OCI-LY7 (cell line): Measurements from ENCODE around the gene MRI1. TPM values are rescaled to one million over a fixed set of nuclear protein-coding genes. Genes with fewer than 3 reads are reported as not detected.

Source experiments
- BruUV-seq: library from RNA; stranded (reverse); fragments of 400-500 nt; replicated peaks from 2 replicates; lab custom pipeline; 2021; lab: Mats Ljungman, UMichigan
- CTCF ChIA-PET: fragments of 300-600 bp; sonication (Branson Sonifier 250); formaldehyde crosslinking; loops from one replicate; lab custom pipeline; 2022; ENCODE audit warnings: antibody characterized with exemption; ENCODE audit not compliant: unreplicated experiment; lab: Charles Lee
- POLR2A ChIA-PET: fragments of 300-600 bp; sonication (Branson Sonifier 250); formaldehyde crosslinking; loops from one replicate; lab custom pipeline; 2022; ENCODE audit warnings: antibody characterized with exemption; lab: Charles Lee
- DNase-seq: peaks from one replicate; pipeline ENCODE4 v3.0.0-alpha.2; 2015; ENCODE audit warnings: low spot score
- H2AFZ ChIP-seq: fragments of 200-600 bp; sonication (generic), shearing (Covaris generic); 2 replicates; pipeline ENCODE4 v1.6.1; 2014; ENCODE audit warnings: mild to moderate bottlenecking, antibody characterized with exemption, low read length, moderate library complexity
- H3K27ac ChIP-seq: fragments of 200-600 bp; sonication (generic); 2 replicates; pipeline ENCODE4 v1.5.1; 2014; ENCODE audit warnings: mixed run types, low read depth, mild to moderate bottlenecking, moderate library complexity, low read length, inconsistent platforms; ENCODE audit not compliant: poor library complexity, severe bottlenecking
- H3K36me3 ChIP-seq: fragments of 200-600 bp; sonication (generic); 2 replicates; pipeline ENCODE4 v1.6.1; 2014; ENCODE audit warnings: mild to moderate bottlenecking, antibody characterized with exemption, low read length, moderate library complexity, mixed read lengths; ENCODE audit not compliant: insufficient read depth
- H3K4me1 ChIP-seq: fragments of 200-600 bp; sonication (generic); 2 replicates; pipeline ENCODE4 v1.5.1; 2014; ENCODE audit warnings: mild to moderate bottlenecking, low read length; ENCODE audit not compliant: insufficient read depth, poor library complexity, severe bottlenecking
- H3K4me2 ChIP-seq: fragments of 200-600 bp; sonication (generic); 2 replicates; pipeline ENCODE4 v1.6.1; 2014; ENCODE audit warnings: mild to moderate bottlenecking, low read length
- H3K4me3 ChIP-seq: fragments of 200-600 bp; sonication (generic); 2 replicates; pipeline ENCODE4 v1.5.1; 2014; ENCODE audit warnings: mild to moderate bottlenecking, low read depth, low read length; ENCODE audit not compliant: poor library complexity, severe bottlenecking
- H3K79me2 ChIP-seq: fragments of 200-600 bp; sonication (generic); 2 replicates; pipeline ENCODE4 v1.6.1; 2016; ENCODE audit warnings: low read depth, mild to moderate bottlenecking, low read length, moderate library complexity, mixed read lengths; ENCODE audit not compliant: insufficient read depth
- H3K9me2 ChIP-seq: fragments of 200-600 bp; sonication (generic); 2 replicates; pipeline ENCODE4 v1.6.1; 2016; ENCODE audit warnings: mild to moderate bottlenecking, low read length, mixed read lengths; ENCODE audit not compliant: insufficient read depth
- H3K9me3 ChIP-seq: fragments of 200-600 bp; sonication (generic); 2 replicates; pipeline ENCODE4 v1.6.1; 2014; ENCODE audit warnings: mild to moderate bottlenecking, mixed run types, low read length, mixed read lengths
- H4K20me1 ChIP-seq: fragments of 200-600 bp; sonication (generic); 2 replicates; pipeline ENCODE4 v1.6.1; 2014; ENCODE audit warnings: mild to moderate bottlenecking, antibody characterized with exemption, low read length, moderate library complexity, mixed read lengths; ENCODE audit not compliant: insufficient read depth
- EZH2phosphoT487 ChIP-seq: fragments of 200-600 bp; sonication (generic); IDR thresholded peaks from 2 replicates; pipeline ENCODE4 v1.6.1; 2018; ENCODE audit warnings: low read depth, borderline replicate concordance, mild to moderate bottlenecking, mixed run types, antibody characterized with exemption, low read length, moderate library complexity, mixed read lengths
- intact Hi-C: fragments of 100-400 bp; cut with micrococcal nuclease; formaldehyde crosslinking; loops from one replicate; pipeline ENCODE4 v1.10.0; 2022; ENCODE audit not compliant: unreplicated experiment
- total RNA-seq, 2 experiments: library from RNA; depleted of rRNA in 1 of 2; stranded (reverse); fragments of >200 nt in 1 of 2; shearing (Covaris generic) in 1 of 2; gene quantifications; 2 replicates each; pipeline ENCODE4 v1.2.3, GENCODE V29; 2014 to 2022
- TF ChIP-seq, protein P1 (sequence below): fragments of 200-600 bp; sonication (generic); conservative IDR thresholded peaks from 2 replicates; pipeline ENCODE4 v1.5.1; 2014; ENCODE audit warnings: mild to moderate bottlenecking, antibody characterized with exemption, low read length, moderate library complexity, mixed read lengths

Gene MRI1
- total RNA-seq, 2 experiments from 2014 or later: 23.4 to 27.3 TPM

DNA sequence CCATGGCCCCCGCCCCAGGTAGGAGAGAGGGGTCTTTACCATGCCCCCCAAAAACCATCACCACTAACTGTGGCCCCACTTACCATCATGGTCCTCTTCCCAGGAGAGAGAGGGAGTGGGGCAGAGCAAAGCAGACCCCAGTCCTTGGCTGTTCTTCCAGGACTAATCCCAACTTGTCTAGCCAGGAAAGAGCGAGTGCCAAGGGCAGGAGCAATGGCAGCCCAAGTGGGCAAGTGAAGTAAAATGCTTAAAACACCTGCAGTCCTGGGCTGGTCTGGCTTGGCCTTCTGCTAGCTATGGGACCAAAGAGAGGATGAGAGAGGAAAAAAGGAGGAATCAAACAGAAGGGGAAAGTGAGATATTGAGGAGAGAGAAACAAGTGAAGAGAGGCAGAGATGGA lies 48.8 kb downstream of the MRI1 start:
- H3K27ac ChIP-seq: no peak overlapping the region
- TF ChIP-seq EZH2phosphoT487: no peak
- no TSS peak for BruUV-seq
- no peaks in the 10 kb centered on the region for H4K20me1 ChIP-seq
- H2AFZ ChIP-seq: no peak overlapping the region
- H3K9me3 ChIP-seq: no peaks in the 10 kb centered on the region
- no peaks in the 10 kb centered on the region for H3K4me1 ChIP-seq
- CTCF ChIA-PET: interaction anchor here (0.6 kb wide), 1 partner anchor 13 kb away, joined by 3 read pairs; no protein-coding TSS in a partner anchor
- H3K36me3 ChIP-seq: peaks cover 6% of the 10 kb centered on the region; the same call in 1 of the 2 replicates
- POLR2A ChIA-PET: no interaction called here
- H3K4me2 ChIP-seq: no peak overlapping the region
- intact Hi-C loops: no loop called here
- H3K9me2 ChIP-seq: no peaks in the 10 kb centered on the region
- H3K79me2 ChIP-seq: no peaks in the 10 kb centered on the region
- H3K4me3 ChIP-seq: no peak overlapping the region
- no peak for DNase-seq

DNA sequence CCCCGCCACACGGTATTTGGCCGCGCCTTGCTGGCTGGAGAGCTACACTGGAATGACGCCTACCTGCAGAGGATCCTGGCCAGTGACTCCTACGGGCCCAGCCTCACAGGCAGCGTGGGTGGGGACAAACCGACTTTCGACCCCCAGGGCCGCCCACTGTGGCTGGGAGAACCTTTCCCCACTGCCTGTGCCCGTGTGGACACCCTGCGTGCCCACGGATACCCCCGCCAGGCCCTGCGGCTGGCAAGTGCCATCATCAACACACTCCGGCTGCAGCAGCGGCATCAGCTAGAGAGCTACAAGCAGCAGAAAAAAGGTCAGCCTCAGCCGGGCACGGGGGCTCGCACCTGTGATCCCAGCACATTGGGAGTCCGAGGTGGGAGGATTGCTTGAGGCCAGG lies 50.2 kb downstream of the MRI1 start:
- H4K20me1 ChIP-seq: no peaks in the 10 kb centered on the region
- no peaks in the 10 kb centered on the region for H3K79me2 ChIP-seq
- TF ChIP-seq EZH2phosphoT487: no peak
- TF ChIP-seq, protein P1, sequence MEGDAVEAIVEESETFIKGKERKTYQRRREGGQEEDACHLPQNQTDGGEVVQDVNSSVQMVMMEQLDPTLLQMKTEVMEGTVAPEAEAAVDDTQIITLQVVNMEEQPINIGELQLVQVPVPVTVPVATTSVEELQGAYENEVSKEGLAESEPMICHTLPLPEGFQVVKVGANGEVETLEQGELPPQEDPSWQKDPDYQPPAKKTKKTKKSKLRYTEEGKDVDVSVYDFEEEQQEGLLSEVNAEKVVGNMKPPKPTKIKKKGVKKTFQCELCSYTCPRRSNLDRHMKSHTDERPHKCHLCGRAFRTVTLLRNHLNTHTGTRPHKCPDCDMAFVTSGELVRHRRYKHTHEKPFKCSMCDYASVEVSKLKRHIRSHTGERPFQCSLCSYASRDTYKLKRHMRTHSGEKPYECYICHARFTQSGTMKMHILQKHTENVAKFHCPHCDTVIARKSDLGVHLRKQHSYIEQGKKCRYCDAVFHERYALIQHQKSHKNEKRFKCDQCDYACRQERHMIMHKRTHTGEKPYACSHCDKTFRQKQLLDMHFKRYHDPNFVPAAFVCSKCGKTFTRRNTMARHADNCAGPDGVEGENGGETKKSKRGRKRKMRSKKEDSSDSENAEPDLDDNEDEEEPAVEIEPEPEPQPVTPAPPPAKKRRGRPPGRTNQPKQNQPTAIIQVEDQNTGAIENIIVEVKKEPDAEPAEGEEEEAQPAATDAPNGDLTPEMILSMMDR: no peak
- BruUV-seq: no TSS peak
- no peak overlapping the region for H2AFZ ChIP-seq
- CTCF ChIA-PET: interaction anchor here (0.6 kb wide), 1 partner anchor 110 kb away, joined by 3 read pairs; no protein-coding TSS in a partner anchor
- intact Hi-C loops: no loop called here
- H3K4me3 ChIP-seq: no peak overlapping the region
- POLR2A ChIA-PET: no interaction called here
- DNase-seq: no peak
- H3K4me2 ChIP-seq: no peak overlapping the region
- H3K27ac ChIP-seq: no peak overlapping the region
- no peaks in the 10 kb centered on the region for H3K9me2 ChIP-seq
- H3K4me1 ChIP-seq: no peaks in the 10 kb centered on the region
- H3K36me3 ChIP-seq: peaks cover 6% of the 10 kb centered on the region; the same call in 1 of the 2 replicates
- no peaks in the 10 kb centered on the region for H3K9me3 ChIP-seq

GRCh38 chr19:13817018-13817614 lies 52.8 kb downstream of the MRI1 start:
- intact Hi-C loops: no loop called here
- peaks cover 11% of the 10 kb centered on the region for H3K4me1 ChIP-seq
- H3K4me2 ChIP-seq: no peak overlapping the region
- H3K79me2 ChIP-seq: no peaks in the 10 kb centered on the region
- DNase-seq: peak; percentile 11
- H3K27ac ChIP-seq: no peak overlapping the region
- H3K36me3 ChIP-seq: peaks cover 6% of the 10 kb centered on the region; the same call in 1 of the 2 replicates
- H3K9me3 ChIP-seq: no peaks in the 10 kb centered on the region
- no TSS peak for BruUV-seq
- ChIA-PET POLR2A (no interaction called here), CTCF (no interaction called here)
- TF ChIP-seq, protein P1: no peak
- TF ChIP-seq EZH2phosphoT487: no peak
- no peaks in the 10 kb centered on the region for H3K9me2 ChIP-seq
- no peak overlapping the region for H2AFZ ChIP-seq
- H3K4me3 ChIP-seq: no peak overlapping the region
- no peaks in the 10 kb centered on the region for H4K20me1 ChIP-seq
